SK-N-MC (cell line): ENCODE results near the gene TEPSIN.

Experiments used
- EZH2 ChIP-seq: fragments of 200-600 bp; sonication (generic); IDR thresholded peaks from one replicate; pipeline ENCODE4 v1.6.1; 2017; ENCODE audit warnings: antibody characterized with exemption
- POLR2AphosphoS5 ChIP-seq: IDR thresholded peaks from 2 replicates; pipeline ENCODE4 v1.6.1; 2012; ENCODE audit warnings: mild to moderate bottlenecking, low read depth, low read length, borderline replicate concordance

DNA sequence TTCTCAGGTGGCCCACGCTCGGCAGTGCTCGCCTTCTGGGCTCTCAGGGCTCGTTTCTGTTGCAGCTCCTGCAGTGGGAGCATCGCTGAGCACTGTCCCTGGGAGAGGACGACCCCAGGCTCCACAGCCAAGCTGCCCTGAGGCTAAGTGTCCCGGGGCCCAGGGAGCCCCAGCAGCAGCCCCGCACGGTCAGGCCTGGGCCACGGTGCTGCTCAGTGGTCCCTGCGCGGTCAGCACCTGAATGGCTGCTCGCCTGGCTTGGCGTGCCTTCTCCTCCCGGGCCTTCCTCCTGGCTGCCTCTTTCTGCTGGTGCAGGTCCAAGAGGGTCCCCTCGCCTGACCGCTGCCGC is 39.4 kb downstream of the TEPSIN start:
- TF ChIP-seq POLR2AphosphoS5: no peak
- no peak for TF ChIP-seq EZH2
